GM21367 (cell line): Measurements from ENCODE around the gene AGR3.

ENCODE experiments used
- ATAC-seq: cut with Tn5 transposase; IDR thresholded peaks from one replicate; pipeline ENCODE4 v1.9.1; 2021; ENCODE audit not compliant: unreplicated experiment

Gene AGR3

GRCh38 chr7:16838386-16838785 is 43.4 kb downstream of the AGR3 start:
- no peak for ATAC-seq

DNA sequence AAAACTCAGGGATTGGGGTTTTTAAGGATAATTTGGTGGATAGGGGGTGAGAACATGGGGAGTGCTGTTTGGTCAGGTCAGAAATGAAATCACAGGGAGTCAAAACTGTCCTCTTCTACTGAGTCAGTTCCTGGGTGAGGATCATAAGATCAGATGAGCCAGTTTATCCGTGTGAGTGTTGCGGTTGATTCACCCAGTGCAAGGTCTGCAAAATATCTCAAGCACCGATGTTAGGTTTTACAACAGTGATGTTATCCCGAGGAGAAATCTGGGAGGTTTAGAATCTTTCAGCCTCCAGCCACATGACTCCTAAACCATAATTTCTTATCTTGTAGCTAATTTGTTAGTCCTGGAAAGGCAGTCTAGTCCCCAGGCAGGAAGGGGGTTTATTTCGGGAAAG is 45.3 kb downstream of the AGR3 start:
- ATAC-seq, result no peak

DNA sequence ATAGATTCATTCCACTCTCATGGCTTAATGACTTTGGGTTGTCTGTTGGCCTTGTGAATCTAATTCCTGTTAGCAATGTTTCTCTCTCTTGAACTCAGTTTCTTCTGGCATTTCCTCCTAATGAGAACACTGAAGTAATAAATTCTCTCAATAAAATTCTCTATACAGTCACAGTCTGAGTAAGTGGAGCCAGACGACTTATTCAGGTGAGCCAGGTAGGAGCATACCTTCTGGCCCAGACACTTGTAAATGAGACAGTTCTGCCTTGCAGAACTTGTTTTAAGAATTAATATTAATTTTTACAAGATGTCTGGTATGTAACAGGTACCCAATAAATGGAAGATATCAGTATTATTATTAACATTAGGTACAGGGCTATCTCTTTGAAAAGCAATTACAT is 48.4 kb downstream of the AGR3 start:
- ATAC-seq, result no peak

DNA sequence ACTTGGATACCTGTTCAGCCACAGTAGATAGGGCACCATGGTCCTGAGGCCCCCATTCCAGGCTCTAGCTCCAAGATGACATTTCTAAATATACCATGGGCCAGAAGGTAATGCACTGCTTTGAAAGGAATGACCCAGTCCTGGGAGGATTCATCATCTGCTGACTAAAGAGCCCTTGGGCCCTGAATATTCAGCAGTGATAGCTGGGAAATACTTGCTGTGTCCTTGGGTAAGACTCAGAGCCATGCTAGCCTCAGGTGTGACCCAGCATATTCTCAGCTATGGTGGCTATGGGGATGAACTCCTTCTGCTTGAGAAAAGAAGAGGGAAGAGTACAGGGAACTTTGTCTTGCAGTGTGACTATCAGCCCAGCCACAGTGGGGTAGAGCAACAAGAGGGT is 55.7 kb downstream of the AGR3 start:
- ATAC-seq, result no peak

- no peak for ATAC-seq
Measured at GRCh38 chr7:16822029-16822428, 59.8 kb downstream of the AGR3 start.

DNA sequence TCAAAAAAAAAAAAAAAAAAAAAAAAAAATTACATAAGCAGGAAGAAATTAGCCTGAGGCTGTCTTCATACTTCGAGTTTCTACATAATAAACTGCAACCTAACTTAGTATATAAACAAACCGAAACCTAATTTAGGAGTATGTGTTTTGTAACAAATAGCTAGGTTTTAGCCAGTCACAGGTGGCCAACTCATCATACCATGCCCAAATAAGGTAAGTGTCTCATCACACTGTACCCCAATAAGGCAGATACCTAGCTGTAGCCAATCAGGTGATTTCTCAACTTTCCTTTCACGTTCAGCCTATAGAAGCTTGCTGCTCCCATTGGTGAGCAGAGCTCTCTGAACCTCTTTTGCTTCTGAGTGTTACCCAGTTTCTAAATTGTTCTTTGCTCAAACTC is 63.1 kb downstream of the AGR3 start:
- ATAC-seq, result no peak

DNA sequence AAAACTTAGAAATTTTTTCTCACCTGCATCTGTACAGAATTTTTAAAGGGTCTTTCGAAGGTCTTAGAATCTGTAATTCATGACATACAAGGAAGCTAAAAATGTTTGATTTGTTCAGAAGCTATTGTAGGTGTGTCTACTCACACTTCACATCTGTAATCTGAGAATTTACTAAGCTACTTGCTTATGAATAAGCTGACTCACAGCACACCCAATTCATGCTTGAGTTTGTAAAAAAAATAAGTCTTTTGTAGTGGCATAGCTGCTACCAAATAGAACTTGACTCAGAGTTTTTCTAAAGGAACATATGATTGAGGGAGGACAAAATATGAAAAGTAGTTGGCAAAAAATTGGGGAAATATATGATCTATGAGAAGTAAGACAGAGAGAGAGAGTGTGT is 64.2 kb downstream of the AGR3 start:
- no peak for ATAC-seq

- ATAC-seq, result no peak
Measured at GRCh38 chr7:16816824-16817223, 65.0 kb downstream of the AGR3 start.

DNA sequence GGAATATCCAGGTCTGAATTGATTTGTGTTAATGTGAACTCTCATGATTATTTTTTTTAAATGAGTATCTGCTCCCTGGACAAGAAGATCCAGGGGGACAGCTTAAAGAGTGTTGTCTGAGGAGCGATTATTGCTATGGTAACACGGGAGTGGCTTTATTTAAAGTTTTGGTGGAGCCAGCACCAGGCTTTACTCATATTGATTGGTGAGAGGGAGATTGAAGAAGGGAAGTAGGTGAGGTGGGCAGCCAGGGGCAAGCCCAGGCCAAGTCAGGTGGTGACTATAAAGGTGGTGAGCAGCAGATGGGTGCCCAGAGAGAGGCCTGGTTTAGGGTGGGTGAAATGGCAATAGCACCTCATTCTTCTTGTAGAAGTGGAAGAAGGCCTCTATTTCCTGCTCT is 66.8 kb downstream of the AGR3 start:
- no peak for ATAC-seq

- ATAC-seq, result no peak
Measured at GRCh38 chr7:16813232-16813616, 68.6 kb downstream of the AGR3 start.

GRCh38 chr7:16812542-16813231 is 69.1 kb downstream of the AGR3 start:
- ATAC-seq, result no peak

GRCh38 chr7:16811551-16811950 is 70.2 kb downstream of the AGR3 start:
- ATAC-seq, result no peak

DNA sequence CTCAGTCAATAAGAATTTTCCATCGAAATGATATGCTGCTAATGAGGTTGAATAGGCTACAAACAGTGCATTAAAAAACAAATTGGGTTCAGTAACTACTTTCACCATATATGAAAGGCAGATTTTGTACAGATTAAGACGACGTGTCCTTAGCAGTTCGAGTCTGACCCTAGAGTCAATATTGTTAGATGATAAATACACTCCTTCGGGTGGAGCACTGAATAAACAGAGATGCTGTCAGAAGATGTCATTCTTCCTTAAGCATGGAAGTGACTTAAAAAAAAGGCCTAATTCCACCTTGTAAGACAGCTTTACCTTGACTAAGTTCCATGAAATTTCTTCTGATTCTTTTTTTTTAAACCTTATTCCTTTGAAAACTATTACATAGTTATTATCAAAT is 71.2 kb downstream of the AGR3 start:
- ATAC-seq, result no peak

- ATAC-seq, result no peak
Measured at GRCh38 chr7:16810112-16810511, 71.7 kb downstream of the AGR3 start.
